Kidney (tissue), 14 donors: Measurements from ENCODE around the gene IFRD2. TPM values are rescaled to one million over a fixed set of nuclear protein-coding genes. Genes with fewer than 3 reads are reported as not detected.

Experiments used
- DNase-seq, 5 donors: peaks; one replicate each; pipeline ENCODE4 v3.0.0-alpha.2; 2013 to 2020
- FAIRE-seq: peaks from 2 replicates; lab custom pipeline; 2012; peaks lifted over from hg19 to GRCh38; lab: Jason Lieb, UNC
- H3K27ac ChIP-seq, 2 donors: one replicate each; pipeline ENCODE4 v1.7.0; 2013; ENCODE audit warnings: low read depth in 2 of 2, low read length in 2 of 2, inconsistent platforms in 1 of 2
- H3K27me3 ChIP-seq: one replicate; pipeline ENCODE4 v1.7.1; 2013; ENCODE audit warnings: low read length, inconsistent platforms; ENCODE audit not compliant: control insufficient read depth, insufficient read depth
- H3K36me3 ChIP-seq, 3 donors: one replicate each; pipeline versions ENCODE4 v1.7.0 to v1.7.1; 2013; ENCODE audit warnings: low read length in 3 of 3, control low read depth in 1 of 3, inconsistent platforms in 1 of 3; ENCODE audit not compliant: insufficient read depth in 3 of 3, control insufficient read depth in 2 of 3
- H3K4me1 ChIP-seq, 3 donors: one replicate each; pipeline versions ENCODE4 v1.7.0 to v1.7.1; 2013; ENCODE audit warnings: low read length in 3 of 3, inconsistent platforms in 1 of 3, low read depth in 1 of 3; ENCODE audit not compliant: control insufficient read depth in 2 of 3, insufficient read depth in 2 of 3
- H3K4me3 ChIP-seq, 3 donors: one replicate each; pipeline versions ENCODE4 v1.7.0 to v1.8.1; 2013; ENCODE audit warnings: low read length in 3 of 3, control low read depth in 1 of 3, inconsistent platforms in 1 of 3
- H3K9ac ChIP-seq, 3 donors: one replicate each; pipeline versions ENCODE4 v1.7.0 to v1.7.1; 2013; ENCODE audit warnings: low read length in 3 of 3, control low read depth in 1 of 3, inconsistent platforms in 1 of 3
- H3K9me3 ChIP-seq, 3 donors: one replicate each; pipeline versions ENCODE4 v1.7.0 to v1.7.1; 2013; ENCODE audit warnings: low read length in 3 of 3, control low read depth in 1 of 3, inconsistent platforms in 1 of 3; ENCODE audit not compliant: control insufficient read depth in 2 of 3, insufficient read depth in 1 of 3
- CTCF ChIP-seq: IDR thresholded peaks from 3 replicates; pipeline ENCODE4 v1.5.1; 2012; ENCODE audit warnings: mild to moderate bottlenecking, moderate library complexity, borderline replicate concordance; ENCODE audit not compliant: insufficient read depth; ENCODE audit errors: extremely low read depth
- intact Hi-C: fragments of 100-400 bp; cut with DNase I; formaldehyde crosslinking; loops from one replicate; pipeline ENCODE4 v1.11.1; 2022
- polyA plus RNA-seq: library from polyadenylated mRNA; stranded (reverse); fragments of 350-450 nt; fragmentation: Illumina TruSeq; extraction: RNeasy Lipid Tissue Mini Kit (QIAGEN cat#74804); gene quantifications from one replicate; pipeline ENCODE4 v1.2.3, GENCODE V29; 2014; ENCODE audit warnings: low read depth, low replicate concordance; ENCODE audit not compliant: insufficient read depth
- total RNA-seq: library from RNA; stranded (reverse); fragmentation: NEBNext Ultra II Directional; extraction: Animal tissue kit (Norgen Biotek cat#: 25700); gene quantifications from one replicate; pipeline ENCODE4 v1.2.1, GENCODE V29; 2021
- donor health status: control.
- donor health status: control.
- donor health status: control.
- donor health status: control.
- donor health status: control.
- donor health status: DM: yes; HTN: yes; CAD: no.
- donor health status: Normal renal cell carcinoma (clear cell type).

IFRD2 gene
- total and polyA plus RNA-seq, 2 donors from 2014 or later, result 54.1 to 78.1 TPM

- intact Hi-C loops, result no loop called here
- Histone ChIP-seq H3K9me3 (no peaks in the 10 kb centered on the region), H3K27ac (peak within 1 kb of the TSS; percentile 94), H3K27me3 (no peaks in the 10 kb centered on the region), H3K4me1 (peaks cover 4 to 38% (median 18%) of the 10 kb centered on the region in 3 donors), H3K36me3 (peaks cover 0 to 6% (median 3%) of the 10 kb centered on the region in 3 donors), H3K9ac (peak within 1 kb of the TSS; percentile 76 to 94 (median 94)), H3K4me3 (peak within 1 kb of the TSS; percentile 74 to 92 (median 91))
- FAIRE-seq, result peak; percentile 99
- TF ChIP-seq CTCF, result peak; percentile 27
- peak; percentile 99 to 100 (median 100) for DNase-seq
Measured at GRCh38 chr3:50298836-50299637, 6.8 kb upstream of the IFRD2 start, which contains the start of the genes HYAL3 and NAA80. TSS of gene HYAL3 (minus strand) at chr3:50299405. CDS start at chr3:50295602, 3,803 bp downstream. TSS of gene NAA80 (minus strand) at chr3:50299405. CDS start at chr3:50297463, 1,942 bp downstream.

- H3K9me3 ChIP-seq, result no peaks in the 10 kb centered on the region
- peaks cover 0 to 6% (median 3%) of the 10 kb centered on the region in 3 donors for H3K36me3 ChIP-seq
- FAIRE-seq (no peak), DNase-seq (peak in 1 of 5 donors; percentile 62)
- no peak for TF ChIP-seq CTCF
- peak overlapping the region in 2 of 3 donors; percentile 74 to 92 for H3K4me3 ChIP-seq
- no peaks in the 10 kb centered on the region for H3K27me3 ChIP-seq
- peak overlapping the region; percentile 94 for H3K27ac ChIP-seq
- intact Hi-C loops, result no loop called here
- H3K9ac ChIP-seq, result peak overlapping the region in 2 of 3 donors; percentile 76 to 94
- H3K4me1 ChIP-seq, result peaks cover 4 to 38% (median 20%) of the 10 kb centered on the region in 3 donors
Measured at GRCh38 chr3:50297896-50298725, 5.9 kb upstream of the IFRD2 start.

GRCh38 chr3:50297384-50297775 is 5.2 kb upstream of the IFRD2 start:
- Histone ChIP-seq H3K27ac (no peak overlapping the region), H3K4me1 (peaks cover 7 to 36% (median 27%) of the 10 kb centered on the region in 3 donors), H3K9me3 (no peaks in the 10 kb centered on the region), H3K4me3 (no peak overlapping the region), H3K36me3 (peaks cover 0 to 6% (median 3%) of the 10 kb centered on the region in 3 donors), H3K27me3 (no peaks in the 10 kb centered on the region), H3K9ac (no peak overlapping the region)
- no peak for TF ChIP-seq CTCF
- FAIRE-seq (no peak), DNase-seq (peak in 1 of 5 donors; percentile 59)
- intact Hi-C loops, result no loop called here
